ENCODE results near the gene IFT122.
"Not testable (repeated sequence)": the region's sequence is repeated elsewhere in the genome, so short reads cannot be mapped to it uniquely, and the experiment has no call there.

The IFT122 gene

DNA sequence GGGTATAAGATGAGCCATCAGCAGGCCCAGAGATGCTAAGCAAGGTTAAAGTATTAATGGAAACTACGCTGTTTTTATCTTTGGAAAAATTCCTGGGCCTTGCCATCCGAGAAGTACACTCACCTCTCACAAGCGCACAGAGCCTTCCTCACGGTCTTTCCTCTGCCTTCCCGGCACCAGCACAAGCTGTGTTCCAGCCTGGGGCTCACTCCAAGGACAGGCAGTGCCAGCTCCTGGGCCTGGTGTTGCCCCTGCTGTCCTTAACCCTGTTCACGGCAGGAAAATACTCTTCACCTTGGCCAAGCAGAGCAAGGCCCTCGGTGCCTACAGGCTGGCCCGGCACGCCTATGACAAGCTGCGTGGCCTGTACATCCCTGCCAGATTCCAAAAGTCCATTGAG lies 74.1 kb downstream of the IFT122 start:
- DNase-seq (ENCODE audit: insufficient read length, low spot score): no peak
- FAIRE-seq: no peak

DNA sequence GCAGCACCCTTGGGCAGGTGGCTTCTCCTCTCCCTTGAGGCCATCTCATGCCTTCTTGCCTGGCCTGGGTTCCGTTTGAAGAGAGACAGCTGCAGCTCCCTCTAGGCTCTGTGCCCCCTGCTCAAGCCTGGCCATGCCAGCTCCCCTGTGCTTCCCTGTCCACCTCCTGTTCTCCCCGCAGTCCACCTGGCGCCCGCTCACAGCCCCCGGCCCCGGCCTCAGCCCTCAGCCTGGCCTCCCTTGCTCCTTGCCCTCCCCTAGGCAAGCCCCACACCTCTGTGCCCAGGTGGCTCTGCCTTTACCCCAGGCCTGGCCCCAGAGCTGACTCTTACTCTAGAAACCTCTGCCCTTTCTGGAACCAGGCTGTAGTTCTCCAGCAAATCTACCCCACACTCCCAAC lies 74.5 kb downstream of the IFT122 start:
- FAIRE-seq (no peak), DNase-seq (ENCODE audit: insufficient read length, low spot score) (no peak)

DNA sequence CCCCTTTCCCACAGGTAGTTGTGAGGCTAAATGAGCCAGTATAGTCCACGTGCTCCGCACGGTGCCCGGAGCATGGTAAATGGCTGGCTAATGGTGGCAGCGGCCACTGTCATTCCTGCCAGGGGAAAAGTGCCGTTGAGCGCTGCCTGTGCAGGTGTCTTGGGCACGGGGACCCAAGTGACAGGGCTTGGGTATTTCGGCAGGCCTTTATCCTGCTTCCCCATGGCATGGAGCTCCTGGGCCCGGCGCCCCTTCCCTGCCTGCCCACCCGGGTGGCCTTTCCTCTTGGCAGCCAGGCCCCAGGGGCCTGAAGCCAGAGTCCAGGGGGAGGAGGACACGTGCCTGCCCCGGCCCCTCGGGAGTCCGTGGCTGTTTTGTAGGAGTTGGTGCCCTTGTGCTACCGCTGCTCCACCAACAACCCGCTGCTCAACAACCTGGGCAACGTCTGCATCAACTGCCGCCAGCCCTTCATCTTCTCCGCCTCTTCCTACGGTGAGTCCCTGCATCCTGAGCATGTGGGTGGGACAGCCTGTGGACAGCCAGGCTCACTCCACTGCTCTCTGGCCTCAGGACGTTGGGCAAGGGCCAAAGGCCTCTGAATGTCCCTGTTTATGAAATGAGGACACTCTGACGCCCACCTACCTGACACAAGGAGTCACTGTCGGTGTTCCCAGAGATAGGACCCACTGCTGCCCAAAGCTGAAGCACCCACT lies 75.2 kb downstream of the IFT122 start:
- FAIRE-seq; DNase-seq (ENCODE audit: insufficient read length, low spot score): not testable (repeated sequence)

DNA sequence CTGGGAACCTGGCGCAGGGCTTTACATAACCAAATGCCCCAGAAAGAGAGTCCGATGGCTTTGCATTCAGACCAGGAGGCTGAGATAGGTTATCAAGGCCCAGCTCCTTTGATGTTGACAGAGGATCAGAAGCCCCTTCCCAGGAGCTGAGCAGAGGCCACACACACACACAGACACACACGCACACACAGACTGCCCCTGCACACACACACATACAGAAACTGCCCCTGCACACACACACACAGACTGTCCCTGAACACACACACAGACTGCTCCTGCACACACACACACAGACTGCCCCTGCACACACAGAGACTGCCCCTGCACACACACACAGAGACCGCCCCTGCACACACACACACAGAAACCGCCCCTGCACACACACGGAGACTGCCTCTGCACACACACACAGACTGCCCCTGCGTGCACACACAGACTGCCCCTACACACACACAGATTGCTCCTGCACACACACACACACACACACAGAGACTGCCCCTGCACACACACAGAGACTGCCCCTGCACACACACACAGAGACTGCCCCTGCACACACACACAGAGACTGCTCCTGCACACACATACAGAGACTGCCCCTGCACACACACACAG lies 75.9 kb downstream of the IFT122 start:
- FAIRE-seq: not testable (repeated sequence)

DNA sequence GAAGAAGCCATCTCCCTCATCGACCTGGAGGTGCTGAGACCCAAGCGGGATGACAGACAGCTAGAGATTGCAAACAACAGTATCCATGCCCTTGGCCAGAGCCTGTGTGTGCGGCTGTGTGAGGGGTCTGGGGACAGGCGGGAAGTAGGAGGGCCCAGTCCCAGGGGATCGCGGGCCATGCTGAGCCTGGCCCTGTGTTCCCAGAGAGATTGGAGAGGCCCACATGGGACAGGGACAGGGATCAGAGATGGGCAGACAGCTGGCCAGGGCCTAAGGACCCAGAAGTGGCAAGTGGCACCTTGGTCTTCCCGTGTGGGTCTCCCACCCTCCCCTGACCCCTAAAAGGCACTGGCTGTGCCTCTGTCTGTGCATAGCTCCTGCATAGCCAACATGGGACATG lies 77.5 kb downstream of the IFT122 start:
- FAIRE-seq: no peak

More for the DNA sequence above, 75.9 kb downstream of the IFT122 start:
- not testable (repeated sequence) for DNase-seq (ENCODE audit: insufficient read length, low spot score)

DNA sequence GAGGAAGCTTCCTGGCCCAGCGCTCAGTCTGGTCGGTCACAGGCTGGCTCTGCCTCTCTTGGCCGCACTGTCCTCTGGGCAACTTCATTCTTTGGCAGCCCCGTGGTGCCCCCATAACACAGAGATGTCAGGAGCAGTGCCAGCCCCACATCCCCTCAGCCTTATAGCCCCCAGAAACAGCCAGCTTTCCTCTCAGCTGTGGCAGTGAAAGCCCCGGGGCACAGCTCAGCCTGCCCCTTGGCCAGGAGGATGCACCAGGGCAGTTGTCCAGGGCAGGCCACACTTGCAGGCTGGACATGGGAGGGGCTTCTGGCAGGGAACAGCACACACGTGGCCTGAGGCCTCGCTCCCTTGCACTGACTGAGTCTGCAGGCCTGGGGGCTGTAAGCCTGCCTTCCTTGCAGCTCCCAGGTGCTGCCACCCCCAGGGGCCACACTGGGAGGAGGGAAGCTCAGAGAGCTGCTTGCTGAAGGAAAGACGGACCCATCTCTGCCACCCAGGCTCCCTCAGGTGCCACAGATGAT lies 78.1 kb downstream of the IFT122 start:
- no peak for FAIRE-seq
- DNase-seq (ENCODE audit: insufficient read length, low spot score): no peak

More for the DNA sequence above, 77.5 kb downstream of the IFT122 start:
- DNase-seq (ENCODE audit: insufficient read length, low spot score): no peak

DNA sequence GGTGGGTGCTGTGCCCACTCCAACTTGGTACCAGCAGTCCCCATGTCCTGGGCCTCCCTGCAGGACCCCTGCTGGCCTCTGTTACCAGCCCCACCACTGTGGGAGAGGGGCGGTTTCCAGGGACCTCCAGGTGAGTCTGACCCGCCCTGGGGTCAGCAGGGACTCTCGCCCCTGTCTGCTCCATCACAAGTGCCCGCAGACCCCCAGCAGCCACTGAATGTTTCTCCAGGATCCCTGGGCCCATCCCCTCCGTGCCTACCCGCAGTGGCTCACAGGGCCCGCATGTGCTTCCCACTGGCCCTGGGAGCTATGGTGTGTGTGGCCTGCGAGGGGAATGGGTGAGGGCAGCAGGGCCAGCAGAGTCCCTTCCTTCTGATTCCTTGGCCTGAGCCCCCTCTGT lies 78.6 kb downstream of the IFT122 start:
- no peak for FAIRE-seq

DNA sequence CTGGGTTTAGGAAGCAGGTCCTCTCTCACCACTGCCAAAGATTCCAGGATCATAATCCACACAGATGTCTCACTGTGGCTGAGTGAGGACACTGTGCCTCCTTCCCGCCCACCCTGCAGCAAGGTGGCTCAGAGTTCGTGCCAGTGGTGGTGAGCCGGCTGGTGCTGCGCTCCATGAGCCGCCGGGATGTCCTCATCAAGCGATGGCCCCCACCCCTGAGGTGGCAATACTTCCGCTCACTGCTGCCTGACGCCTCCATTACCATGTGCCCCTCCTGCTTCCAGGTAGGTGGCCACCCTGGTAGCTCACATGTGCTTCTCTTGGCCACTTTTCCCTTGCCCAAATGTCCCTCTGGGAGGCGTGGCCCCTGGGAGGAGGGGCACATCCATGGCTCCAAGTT lies 79.4 kb downstream of the IFT122 start:
- FAIRE-seq (no peak), DNase-seq (ENCODE audit: insufficient read length, low spot score) (no peak)

More for the DNA sequence above, 78.6 kb downstream of the IFT122 start:
- DNase-seq (ENCODE audit: insufficient read length, low spot score): no peak

DNA sequence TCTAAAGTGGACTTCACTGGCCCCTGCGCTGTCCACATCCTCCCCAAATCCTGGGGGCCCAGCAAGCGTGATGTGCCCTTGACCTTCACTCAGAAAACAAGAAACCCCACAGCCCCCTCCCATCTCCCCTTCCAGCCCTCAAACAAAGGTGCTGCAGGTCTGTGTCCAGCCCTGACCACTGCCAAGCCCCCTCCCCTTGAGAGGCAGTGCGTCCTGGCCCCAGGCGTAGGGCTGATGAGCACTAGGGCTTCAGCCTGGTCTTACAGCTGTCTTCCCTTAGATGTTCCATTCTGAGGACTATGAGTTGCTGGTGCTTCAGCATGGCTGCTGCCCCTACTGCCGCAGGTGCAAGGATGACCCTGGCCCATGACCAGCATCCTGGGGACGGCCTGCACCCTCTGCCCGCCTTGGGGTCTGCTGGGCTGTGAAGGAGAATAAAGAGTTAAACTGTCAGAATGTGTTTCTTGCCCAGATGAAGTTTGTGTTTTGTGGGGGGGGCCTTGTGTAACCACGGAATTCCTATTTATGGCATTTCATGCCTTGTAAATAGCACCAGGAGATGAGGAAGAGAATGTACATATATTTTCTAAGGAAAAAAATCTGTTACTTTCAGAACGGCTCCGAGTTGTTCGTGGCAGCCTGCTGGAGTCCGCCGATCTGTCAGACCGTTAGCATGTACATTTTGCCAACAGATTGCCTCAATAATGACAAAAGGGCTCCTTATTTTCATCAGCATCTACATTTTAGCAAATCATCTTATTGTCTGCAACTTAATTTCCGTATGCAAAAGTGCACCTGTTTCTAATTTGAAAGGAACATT lies 80.1 kb downstream of the IFT122 start:
- no peak for DNase-seq (ENCODE audit: insufficient read length, low spot score)
- no peak for FAIRE-seq

DNA sequence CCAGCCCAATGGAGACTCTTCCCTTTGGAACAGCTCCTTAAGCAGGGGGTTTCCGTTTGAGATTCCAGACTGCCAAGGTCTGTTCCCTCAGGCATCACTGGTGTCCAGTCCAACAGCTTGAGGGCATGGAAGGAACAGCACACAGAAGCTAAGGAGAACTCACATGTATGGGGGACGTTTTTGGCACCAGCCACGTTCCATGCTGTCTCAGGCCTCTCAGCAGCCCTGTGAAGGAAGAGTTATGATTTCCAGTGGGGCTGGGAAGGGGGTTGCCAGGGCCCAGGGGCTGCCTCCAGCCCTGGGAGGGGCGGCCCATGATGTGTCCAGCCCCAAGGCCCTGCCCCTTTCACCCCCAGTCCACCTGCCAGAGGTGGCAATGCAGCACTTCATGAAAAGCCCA lies 80.9 kb downstream of the IFT122 start:
- no peak for FAIRE-seq
- no peak for DNase-seq (ENCODE audit: insufficient read length, low spot score)

DNA sequence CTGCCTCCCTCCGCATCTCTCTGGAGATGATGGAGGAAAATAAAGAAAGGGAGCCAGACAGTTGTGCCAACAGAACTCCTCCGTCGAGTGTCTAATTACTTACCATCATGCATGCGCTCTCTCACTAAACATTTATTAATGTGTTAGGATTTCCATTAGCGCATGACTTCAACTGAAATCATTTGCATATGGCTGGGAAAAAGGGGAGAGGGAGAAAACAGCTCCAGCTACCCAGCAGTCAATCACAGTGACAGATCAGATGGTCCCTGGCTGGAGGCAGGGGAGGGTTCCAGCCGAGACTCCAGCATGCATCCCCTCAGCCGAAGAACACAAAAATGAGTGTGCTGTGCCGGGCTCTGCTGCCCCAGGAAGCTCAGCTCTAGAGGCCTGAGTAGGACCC lies 81.6 kb downstream of the IFT122 start:
- DNase-seq (ENCODE audit: insufficient read length, low spot score): no peak
- no peak for FAIRE-seq

DNA sequence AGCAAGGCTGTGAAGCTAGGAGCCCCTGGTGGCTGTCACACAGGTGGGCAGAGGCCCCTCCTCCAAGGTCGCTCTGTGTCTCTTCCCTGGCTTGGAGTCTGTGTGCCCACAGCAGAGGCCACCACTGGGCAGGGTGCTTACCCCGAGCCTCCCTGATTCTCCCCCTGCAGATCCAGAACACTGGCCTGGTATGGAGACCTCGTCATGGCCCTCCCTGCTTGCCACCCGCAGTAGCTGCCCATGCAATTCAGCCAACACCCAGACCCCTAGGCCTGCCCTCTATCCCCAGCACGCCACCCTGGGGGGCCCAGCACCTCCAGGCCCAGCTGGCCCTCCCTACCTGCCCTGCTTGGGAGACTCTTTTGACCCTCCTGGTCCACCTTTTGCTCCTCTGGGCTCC lies 82.9 kb downstream of the IFT122 start:
- no peak for DNase-seq (ENCODE audit: insufficient read length, low spot score)
- no peak for FAIRE-seq

DNA sequence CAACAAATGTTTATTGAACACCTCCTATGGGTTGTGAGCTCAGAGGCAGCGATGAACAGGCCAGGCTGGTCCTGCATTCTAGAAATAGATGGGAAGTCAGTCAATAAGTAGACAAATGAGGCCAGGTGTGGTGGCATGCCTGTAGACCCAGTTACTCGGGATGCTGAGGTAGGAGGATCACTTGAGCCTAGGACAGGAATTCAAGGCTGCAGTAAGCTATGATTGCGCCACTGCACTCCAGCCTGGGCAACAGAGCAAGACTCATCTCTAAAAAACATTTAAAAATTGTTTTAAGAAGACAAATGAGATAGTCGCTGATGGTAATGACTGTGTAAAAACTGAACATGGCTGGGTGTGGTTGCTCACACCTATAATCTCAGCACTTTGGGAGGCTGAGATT lies 84.1 kb downstream of the IFT122 start:
- DNase-seq (ENCODE audit: insufficient read length, low spot score) (no peak), FAIRE-seq (no peak)

DNA sequence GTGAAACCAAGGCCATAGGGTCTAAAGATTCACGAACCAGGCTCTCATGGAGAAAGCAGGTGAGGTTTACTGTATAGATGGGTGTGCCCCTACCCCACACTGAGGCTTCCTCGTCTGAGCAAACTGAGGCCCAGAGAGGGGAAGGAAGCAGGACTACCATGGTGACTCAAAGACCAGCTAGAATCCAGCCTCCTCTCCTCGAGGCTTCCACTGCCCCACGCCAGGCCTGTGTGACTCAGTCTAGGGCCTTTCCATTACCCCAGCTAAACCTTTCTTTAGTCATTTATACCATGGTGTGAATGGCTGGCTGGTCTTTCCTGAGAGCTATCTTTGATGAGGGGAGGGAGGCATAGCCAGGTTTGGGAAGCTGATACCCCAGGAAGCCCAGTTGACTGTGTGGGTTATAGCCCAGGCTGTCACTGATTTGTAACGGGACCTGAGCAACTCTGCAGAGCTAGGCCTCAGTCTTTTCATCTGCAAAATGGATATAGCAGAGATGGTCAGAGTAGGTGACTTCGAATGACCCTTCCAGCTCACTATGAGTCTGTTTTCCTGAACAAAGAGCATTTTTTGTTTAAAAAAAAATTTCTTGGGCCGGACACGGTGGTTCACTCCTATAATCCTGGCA lies 85.4 kb downstream of the IFT122 start:
- DNase-seq (ENCODE audit: insufficient read length, low spot score): no peak
- no peak for FAIRE-seq

DNA sequence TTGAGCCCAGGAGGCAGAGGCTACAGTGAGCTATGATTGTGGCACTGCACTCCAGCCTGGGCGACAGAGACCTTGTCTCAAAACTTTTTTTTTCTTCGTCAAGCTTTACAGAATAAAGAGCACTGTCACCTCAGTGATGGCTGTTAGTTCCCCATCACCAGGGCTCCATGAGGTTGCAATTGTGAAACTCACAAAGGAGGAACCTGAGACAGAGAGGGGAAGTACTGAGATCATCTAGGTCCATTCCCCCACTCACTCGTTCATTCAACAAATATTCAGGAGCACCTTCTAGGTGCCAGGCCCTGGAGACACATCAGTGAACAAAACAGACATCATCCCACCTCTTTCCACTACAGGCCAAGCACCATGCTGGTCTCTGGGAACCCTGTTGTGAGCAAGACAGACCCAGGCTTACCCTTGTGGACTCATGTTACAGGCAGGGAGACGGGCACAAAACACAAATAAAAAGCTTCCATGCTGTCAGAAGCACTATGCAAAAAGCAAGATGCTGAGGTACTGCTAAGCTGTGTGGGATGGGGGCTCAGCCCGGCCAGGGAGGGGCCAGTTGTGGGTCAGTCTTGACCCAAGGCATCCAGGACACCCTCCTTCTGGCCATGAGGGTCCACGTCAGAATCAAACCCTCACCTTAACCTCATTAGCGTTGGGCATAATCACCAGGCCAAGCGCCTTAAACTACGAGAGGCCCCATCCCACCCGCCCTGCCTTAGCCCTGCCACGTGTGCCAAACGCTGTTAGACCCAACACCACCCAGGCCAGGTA lies 86.3 kb downstream of the IFT122 start:
- FAIRE-seq (no peak), DNase-seq (ENCODE audit: insufficient read length, low spot score) (no peak)

DNA sequence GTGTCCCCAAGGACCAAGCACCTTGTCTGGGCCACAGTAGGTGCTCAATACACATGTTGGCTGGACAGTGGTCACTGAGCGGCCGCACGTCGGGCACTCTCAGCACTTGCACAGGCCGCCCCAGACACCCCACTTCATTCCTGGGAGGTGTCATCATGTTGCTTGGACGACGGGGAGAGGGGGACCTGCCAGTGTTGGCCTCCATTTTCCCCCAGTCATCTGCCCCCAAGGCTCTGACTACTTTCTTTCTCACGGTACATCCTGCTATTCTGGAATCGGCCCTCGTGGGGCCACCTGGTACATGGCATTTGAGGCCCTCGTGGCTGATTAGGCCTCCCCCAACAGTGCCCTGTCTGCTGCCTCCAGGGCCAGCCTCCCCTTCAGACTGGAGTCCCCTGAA lies 87.2 kb downstream of the IFT122 start:
- FAIRE-seq: no peak
- DNase-seq (ENCODE audit: insufficient read length, low spot score): no peak

DNA sequence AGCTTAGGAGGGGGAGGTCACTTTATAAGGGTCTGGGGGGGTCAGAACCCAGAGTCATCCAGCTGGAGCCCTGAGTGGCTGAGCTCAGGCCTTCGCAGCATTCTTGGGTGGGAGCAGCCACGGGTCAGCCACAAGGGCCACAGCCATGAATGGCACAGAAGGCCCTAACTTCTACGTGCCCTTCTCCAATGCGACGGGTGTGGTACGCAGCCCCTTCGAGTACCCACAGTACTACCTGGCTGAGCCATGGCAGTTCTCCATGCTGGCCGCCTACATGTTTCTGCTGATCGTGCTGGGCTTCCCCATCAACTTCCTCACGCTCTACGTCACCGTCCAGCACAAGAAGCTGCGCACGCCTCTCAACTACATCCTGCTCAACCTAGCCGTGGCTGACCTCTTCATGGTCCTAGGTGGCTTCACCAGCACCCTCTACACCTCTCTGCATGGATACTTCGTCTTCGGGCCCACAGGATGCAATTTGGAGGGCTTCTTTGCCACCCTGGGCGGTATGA lies 88.6 kb downstream of the IFT122 start, which contains the start of gene RHO:
Gene RHO (plus strand): TSS at position 51 of the 512 bp plus-strand sequence. CDS start 95 bp downstream, at position 146.
- no peak for DNase-seq (ENCODE audit: insufficient read length, low spot score)
- FAIRE-seq: no peak

DNA sequence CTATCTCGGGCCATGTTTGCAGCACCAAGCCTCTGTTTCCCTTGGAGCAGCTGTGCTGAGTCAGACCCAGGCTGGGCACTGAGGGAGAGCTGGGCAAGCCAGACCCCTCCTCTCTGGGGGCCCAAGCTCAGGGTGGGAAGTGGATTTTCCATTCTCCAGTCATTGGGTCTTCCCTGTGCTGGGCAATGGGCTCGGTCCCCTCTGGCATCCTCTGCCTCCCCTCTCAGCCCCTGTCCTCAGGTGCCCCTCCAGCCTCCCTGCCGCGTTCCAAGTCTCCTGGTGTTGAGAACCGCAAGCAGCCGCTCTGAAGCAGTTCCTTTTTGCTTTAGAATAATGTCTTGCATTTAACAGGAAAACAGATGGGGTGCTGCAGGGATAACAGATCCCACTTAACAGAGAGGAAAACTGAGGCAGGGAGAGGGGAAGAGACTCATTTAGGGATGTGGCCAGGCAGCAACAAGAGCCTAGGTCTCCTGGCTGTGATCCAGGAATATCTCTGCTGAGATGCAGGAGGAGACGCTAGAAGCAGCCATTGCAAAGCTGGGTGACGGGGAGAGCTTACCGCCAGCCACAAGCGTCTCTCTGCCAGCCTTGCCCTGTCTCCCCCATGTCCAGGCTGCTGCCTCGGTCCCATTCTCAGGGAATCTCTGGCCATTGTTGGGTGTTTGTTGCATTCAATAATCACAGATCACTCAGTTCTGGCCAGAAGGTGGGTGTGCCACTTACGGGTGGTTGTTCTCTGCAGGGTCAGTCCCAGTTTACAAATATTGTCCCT lies 89.6 kb downstream of the IFT122 start:
- no peak for DNase-seq (ENCODE audit: insufficient read length, low spot score)

DNA sequence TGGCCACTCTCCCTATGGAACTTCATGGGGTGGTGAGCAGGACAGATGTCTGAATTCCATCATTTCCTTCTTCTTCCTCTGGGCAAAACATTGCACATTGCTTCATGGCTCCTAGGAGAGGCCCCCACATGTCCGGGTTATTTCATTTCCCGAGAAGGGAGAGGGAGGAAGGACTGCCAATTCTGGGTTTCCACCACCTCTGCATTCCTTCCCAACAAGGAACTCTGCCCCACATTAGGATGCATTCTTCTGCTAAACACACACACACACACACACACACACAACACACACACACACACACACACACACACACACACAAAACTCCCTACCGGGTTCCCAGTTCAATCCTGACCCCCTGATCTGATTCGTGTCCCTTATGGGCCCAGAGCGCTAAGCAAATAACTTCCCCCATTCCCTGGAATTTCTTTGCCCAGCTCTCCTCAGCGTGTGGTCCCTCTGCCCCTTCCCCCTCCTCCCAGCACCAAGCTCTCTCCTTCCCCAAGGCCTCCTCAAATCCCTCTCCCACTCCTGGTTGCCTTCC lies 90.3 kb downstream of the IFT122 start:
- FAIRE-seq: no peak

More for the DNA sequence above, 89.6 kb downstream of the IFT122 start:
- FAIRE-seq: no peak

More for the DNA sequence above, 90.3 kb downstream of the IFT122 start:
- no peak for DNase-seq (ENCODE audit: insufficient read length, low spot score)
